ENCODE measurements around the gene COPA. TPM values are rescaled to one million over a fixed set of nuclear protein-coding genes. Genes with fewer than 3 reads are reported as not detected.

Gene COPA
- total and polyA plus RNA-seq, 2 donors (not counting 3 experiments of a cell fraction or from before 2014, with no cell fraction given) = 127 to 185 TPM

- no TSS peak for BruUV-seq (replicated peaks)
- Histone ChIP-seq H3K27ac (ENCODE audit: insufficient read depth, low read depth, low read length) (no peak overlapping the region), H3K9ac (replicated peaks; ENCODE audit: extremely low read depth, insufficient read depth, low read length) (no peak overlapping the region), H4K20me1 (replicated peaks; ENCODE audit: control insufficient read depth, extremely low read depth, insufficient read depth, low read length) (peaks cover 2% of the 10 kb centered on the region), H3K4me1 (ENCODE audit: control insufficient read depth, extremely low read depth, insufficient read depth, low read length) (no peaks in the 10 kb centered on the region), H3K79me2 (ENCODE audit: control insufficient read depth, insufficient read depth, low read length) (no peaks in the 10 kb centered on the region), H3K9me1 (replicated peaks; ENCODE audit: control insufficient read depth, extremely low read depth, insufficient read depth, low read length) (no peaks in the 10 kb centered on the region), H3K4me2 (ENCODE audit: insufficient read depth, low read length) (no peak overlapping the region), H3K27me3 (ENCODE audit: control insufficient read depth in 2 of 2, insufficient read depth in 2 of 2, low read length in 2 of 2) (no peaks in the 10 kb centered on the region), H3K36me3 (ENCODE audit: control insufficient read depth in 2 of 2, extremely low read depth in 1 of 2, insufficient read depth in 2 of 2, low read length in 2 of 2) (peaks cover 41 to 67% of the 10 kb centered on the region in 2 experiments), H3K9me3 (replicated peaks; ENCODE audit: control insufficient read depth, insufficient read depth, low read length) (no peaks in the 10 kb centered on the region), H3K4me3 (replicated peaks in 1 of 3; ENCODE audit: insufficient read depth in 1 of 3, low read depth in 1 of 3, low read length in 3 of 3) (no peak overlapping the region), H2AFZ (ENCODE audit: low read depth, low read length) (no peak overlapping the region)
- intact Hi-C loops (cut with micrococcal nuclease) (loop anchor here (2.0 kb wide), 1 partner anchor 39 kb away; no protein-coding TSS in a partner anchor), dilution Hi-C loops (cut with MboI; ENCODE audit: extremely low pct_ligation_motif_present, low sequenced_read_pairs) (no loop called here)
- ChIA-PET POLR2A (no interaction called here), CTCF (interaction anchor here (1.8 kb wide), 1 partner anchor 103 kb away, joined by 8 read pairs; no protein-coding TSS in a partner anchor)
- DNase-seq (ENCODE audit: low read depth, low spot score) (no peak), FAIRE-seq (no peak)
- TF ChIP-seq POLR2AphosphoS5 (IDR thresholded peaks at IDR 0.05; ENCODE audit: insufficient read depth, low read depth, low read length) (no peak), GATA2 (IDR thresholded peaks at IDR 0.05; ENCODE audit: insufficient read depth, insufficient read length, low read depth, low read length) (no peak), MYC (IDR thresholded peaks at IDR 0.05; ENCODE audit: low read depth, low read length) (no peak), CTCF (IDR thresholded peaks at IDR 0.05; ENCODE audit: extremely low read depth in 1 of 2, insufficient read depth in 1 of 2, low read depth in 1 of 2, low read length in 2 of 2) (no peak), FOS (IDR thresholded peaks at IDR 0.05; ENCODE audit: borderline replicate concordance, insufficient read depth, low read length) (no peak), POLR2A (IDR thresholded peaks at IDR 0.05; ENCODE audit: low read depth, low read length) (no peak), JUN (IDR thresholded peaks at IDR 0.05; ENCODE audit: borderline replicate concordance, insufficient read depth, insufficient read length, low read depth) (no peak), EZH2 (IDR thresholded peaks at IDR 0.05; ENCODE audit: borderline replicate concordance, low read depth, low read length, severe bottlenecking) (no peak), MAX (IDR thresholded peaks at IDR 0.05; ENCODE audit: insufficient read depth, insufficient read length) (no peak)
These were observed 47.0 kb downstream of the COPA start for GRCh38 chr1:160296036-160296435.

All from endothelial cell of umbilical vein (primary cell).